Head of caudate nucleus (tissue), 42 donors: ENCODE data around the gene TSPAN17.

Experiments
- DNase-seq, 42 donors: peaks; one replicate each; pipeline versions ENCODE4 v3.0.0 to v3.0.0-alpha.2; 2020 to 2021; ENCODE audit warnings: mixed read lengths in 7 of 42
- intact Hi-C: fragments of 100-400 bp; cut with DNase I; formaldehyde crosslinking; loops from one replicate; pipeline ENCODE4 v1.15.0; 2022

Gene TSPAN17

DNA sequence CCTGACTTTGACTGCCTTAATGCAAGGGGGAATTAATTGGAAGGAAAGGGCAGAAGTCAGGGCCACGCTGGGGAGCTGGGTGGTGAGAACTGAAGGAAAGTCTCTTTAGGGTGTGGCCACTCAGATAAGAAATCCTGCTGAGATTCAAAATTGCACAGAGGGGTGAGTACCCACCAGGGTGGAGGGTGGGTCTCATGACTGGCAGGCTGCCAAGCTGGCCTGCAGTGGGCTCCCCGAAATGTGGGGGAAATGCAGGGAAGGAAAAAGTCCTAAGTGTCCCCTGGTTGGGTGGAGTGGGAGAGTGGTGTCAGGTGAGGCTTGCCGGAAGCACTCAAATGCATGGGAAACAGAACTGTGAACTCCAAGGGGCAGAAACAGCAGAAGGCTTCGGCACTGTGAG is 24.1 kb downstream of the TSPAN17 start:
- no peak for DNase-seq
- intact Hi-C loops = no loop called here

DNA sequence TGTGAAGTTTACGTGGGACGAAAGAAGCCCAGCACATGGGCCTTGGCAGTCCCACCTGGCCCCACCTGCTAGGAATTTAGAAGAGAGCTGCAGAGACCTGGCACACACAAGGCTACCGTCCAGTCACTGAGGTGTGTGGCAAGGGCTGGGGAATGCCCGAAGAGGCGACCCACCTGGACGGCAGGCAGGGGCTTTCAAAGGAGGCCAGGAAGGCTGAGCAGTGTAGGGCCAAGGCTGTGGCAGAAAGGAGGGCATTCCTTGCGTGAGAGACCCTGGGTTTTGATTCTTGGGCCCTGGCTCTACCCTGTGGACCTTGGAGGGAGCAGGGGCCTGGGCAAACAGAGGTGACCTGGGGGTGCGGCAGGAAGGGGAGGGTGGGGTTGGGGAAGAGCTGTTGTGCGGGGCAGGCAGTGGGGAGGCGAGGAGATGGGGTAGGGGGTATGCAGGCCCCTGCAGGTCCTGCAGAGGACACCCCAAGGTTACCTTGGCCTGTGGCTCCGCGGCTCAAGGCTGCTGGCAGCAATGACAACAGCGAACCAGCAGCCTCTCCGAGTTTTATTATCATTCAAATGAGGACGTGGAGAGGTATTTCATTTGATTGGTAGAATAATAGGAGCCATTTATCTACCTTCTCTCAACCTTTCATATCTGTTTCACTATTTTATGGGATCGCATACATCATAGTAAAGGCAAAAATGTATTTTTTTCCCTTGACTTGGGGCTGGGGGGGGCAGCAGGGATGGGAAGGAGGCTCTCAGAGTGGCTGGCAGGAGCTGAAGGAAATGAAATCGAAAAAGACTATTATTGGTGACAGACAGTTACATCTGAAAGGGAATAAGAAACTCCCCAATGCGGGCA is 24.8 kb downstream of the TSPAN17 start:
- intact Hi-C loops = no loop called here
- DNase-seq = no peak

DNA sequence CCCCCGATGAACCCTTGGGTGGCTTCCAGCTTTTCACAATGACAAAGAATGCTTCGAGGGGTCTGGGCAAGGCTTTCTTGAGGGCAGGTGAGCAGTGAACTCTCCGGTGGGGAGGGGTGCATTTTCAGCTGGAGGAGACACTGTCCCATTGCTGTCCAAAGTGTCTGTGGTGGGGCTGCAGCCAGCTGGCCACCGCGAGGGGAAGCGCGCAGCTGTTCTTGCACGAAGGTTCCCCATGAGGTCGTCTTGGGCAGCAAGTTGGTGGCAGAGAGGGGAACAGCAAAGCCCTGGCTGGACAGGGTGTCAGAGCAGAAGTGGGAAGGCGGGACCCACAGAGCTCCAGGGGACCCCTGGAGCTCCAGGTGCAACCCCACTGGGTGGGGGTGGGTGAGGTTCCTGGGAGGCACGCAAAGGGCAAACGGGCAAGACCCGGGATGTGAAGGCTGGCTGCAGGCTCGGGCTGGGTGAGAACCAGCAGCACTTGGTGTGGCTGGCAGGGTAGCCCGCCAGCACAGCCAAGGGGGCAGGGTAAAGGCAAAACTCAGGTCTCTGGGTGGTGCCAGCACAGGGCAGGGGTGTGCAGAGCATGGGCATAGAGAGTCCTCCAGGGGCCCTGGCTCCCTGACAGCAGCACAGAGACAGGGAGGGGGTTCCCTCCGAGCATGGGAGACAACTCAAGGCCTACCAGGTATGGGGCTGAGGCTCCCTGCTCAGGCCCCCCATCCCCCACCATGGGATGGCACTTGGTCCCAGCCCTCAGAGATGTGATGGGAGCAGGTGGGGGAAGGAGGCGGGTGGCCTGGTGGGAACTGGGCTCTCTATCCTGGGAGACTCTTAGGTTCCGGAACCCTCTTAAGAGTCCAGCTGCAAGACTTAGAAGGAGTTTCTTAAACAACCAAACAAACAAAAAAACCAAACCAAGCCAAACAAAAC is 26.6 kb downstream of the TSPAN17 start:
- DNase-seq = no peak
- intact Hi-C loops = no loop called here

DNA sequence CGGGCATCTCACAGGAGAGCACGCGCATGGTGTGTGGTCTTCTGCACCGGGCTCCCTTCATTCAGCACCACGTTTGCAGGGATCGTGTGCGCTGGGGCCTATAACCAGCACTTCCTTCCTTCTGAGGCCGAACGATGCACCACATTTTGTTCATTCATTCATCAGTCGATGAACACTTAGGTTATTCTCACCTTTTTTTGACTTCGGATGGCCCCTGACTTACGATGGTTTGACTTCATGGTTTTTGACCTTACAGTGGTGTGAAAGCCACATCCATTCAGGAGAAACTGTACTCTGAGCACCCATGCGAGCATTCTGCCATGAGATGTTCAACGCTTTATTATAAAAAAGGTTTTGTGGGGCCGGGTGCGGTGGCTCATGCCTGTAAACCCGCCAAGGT is 27.5 kb downstream of the TSPAN17 start:
- no peak for DNase-seq
- intact Hi-C loops = no loop called here

DNA sequence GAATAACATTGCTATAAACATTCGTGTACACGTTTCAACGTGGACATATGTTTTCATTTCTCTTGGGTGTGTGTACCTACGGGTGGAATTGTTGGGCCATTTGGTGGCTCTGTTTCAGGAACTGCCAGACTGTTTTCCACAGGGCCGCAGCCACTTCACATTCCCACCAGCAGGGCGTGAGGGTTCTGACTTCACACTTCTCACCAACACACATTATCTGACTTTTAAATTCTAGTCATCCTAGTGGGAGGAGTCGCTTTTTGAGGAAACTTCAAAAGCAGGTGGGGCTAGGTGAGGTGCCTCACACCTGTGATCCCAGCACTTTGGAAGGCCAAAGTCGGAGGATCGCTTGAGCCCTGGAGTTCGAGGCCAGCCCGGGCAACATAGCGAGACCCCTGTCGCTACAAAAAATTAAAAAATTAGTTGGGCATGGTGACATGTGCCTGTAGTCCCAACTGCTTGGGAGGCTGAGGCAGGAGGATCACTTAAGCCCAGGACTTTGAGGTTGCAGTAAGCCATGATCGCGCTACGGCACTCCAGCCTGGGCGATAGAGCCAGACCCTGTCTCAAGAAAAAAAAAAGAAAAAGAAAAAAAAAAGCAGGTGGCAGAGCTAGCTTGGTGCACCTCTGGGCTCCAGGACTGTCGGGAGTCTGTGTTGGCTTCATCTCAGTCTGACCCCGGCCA is 28.5 kb downstream of the TSPAN17 start:
- DNase-seq = no peak
- intact Hi-C loops = no loop called here

DNA sequence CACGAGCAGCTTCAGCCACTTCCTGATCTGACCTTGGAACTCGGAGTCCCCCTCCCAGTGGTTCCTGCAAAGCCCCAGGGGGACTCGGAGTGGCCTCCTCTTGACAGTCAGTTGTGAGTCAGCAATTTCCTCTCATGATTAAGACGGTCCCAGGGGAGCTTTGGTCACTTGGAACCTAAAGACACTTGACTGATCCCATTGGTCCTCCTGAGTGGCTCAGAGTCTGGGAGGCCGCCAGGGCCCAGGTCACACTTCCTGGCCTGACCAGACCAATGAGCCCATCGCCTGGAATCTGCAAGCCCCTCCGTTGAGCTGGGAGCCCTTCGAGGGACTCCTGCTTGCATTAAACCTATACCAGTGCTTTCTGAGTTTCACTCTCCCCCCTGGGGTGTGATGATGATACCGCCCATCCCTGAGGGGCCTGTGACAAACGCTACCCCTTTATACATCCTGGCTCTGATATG is 29.1 kb downstream of the TSPAN17 start:
- DNase-seq = no peak
- intact Hi-C loops = no loop called here

DNA sequence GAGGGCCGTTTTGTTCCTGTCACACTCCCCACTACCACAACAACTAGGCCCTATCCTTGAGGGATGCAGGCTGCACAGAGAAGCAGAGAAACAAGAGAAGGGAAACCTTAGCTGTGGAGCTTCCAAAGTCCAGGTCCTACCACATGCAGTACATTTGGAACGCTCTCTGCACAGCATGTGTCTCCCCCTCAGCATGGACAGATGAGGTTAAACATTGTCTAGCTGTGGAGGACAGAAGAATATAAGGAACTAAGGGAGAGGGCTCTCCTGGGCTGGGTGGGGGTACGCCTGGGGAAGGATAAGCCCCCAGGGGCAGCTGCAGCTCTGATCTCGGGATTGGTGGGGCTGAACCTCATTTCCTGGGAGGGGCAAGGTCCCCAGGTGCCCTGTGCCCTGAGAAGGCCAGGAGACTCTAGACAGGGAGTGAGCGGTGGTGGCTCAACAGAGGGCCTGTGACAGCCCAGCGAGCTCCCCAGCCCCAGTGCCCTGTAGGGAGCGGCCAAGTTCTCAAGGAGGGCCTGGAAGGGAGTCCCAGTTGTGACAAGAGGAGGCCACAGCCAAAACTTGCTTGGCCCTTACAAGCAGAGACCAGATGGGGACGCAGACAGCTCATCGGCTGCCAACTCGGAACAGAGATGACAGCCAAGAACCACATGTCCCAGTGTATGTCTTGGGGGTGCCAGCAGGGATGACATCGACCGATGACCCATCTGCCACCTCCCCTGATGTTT is 30.1 kb downstream of the TSPAN17 start:
- intact Hi-C loops = no loop called here
- no peak for DNase-seq

DNA sequence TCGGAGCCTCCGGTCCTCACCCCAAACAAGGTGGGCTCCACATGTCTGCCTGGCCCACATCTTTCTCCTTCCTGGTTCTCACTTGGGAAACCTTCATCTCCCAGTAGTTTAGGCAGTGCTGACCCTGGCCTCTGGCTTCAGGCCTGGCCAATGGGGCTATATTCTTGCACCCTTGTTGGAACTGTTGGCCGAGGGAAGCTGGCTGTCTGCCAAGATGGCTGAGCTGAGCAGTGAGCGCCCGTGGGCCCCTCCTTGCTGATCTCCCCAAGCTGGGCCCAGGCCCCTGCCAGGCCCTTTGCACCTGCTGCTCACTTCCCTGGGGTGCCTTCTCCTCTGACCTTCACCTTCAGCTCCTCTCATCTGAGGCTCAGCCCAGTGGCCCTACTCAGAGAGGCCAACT is 31.3 kb downstream of the TSPAN17 start:
- no peak for DNase-seq
- intact Hi-C loops = no loop called here

DNA sequence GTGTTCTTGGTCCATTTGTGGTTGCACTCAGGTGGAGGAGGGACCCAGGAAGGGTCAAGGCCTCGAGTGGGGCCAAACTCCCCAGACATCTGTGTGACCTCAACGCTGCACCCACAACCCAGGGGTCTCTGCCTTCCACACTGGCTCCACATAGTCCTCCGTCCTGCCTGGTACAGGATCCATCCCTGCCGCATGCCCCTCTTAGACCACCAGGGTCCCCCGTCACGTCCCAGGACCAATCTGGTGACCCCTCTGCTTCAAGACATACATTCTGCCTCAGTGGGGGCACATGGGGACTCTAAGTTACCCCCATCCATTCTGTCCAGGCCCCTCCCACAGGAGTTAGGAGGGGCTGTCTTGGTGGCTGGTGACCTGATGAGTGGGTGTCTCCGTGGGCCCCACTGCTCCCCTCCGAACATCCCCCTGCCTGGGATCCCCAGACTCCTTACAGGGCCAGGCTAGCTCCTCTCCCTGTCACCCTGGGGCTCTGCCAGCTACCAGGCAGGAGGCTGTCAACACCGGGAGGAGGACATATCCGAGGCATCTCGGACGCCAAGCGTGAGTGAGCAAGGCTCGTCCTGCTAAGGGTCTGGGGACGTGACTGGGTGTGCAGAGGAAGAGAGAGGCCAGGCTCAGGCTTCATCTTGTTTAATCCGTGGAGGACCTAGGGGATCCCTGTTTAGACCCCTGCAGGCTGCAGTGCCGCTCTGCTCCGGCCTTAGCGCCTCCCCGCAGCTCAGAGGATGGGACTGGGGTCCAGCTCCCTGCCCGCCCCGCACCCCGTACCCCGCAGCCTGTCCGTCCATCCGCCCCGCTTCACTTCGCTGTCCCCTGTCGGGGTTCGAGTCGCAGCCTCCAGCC is 32.3 kb downstream of the TSPAN17 start:
- intact Hi-C loops = no loop called here
- DNase-seq = no peak

DNA sequence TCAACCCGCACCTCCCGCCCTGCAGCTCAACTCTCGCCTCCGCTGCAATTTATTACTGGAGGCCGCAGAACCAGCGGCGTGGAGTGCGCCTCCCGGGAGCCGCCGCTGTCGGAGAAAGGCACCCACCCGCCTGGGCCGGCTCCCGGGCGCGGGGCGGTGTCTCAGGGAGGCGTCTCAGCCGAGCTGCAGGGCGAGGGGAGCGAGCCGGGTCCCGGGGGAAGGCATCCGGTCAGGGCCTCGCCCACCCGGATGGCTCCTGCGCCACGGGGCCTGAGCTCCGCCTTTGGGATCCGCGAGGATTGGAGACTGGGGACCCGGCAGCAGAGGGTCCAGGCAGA is 32.9 kb downstream of the TSPAN17 start:
- intact Hi-C loops = no loop called here

DNA sequence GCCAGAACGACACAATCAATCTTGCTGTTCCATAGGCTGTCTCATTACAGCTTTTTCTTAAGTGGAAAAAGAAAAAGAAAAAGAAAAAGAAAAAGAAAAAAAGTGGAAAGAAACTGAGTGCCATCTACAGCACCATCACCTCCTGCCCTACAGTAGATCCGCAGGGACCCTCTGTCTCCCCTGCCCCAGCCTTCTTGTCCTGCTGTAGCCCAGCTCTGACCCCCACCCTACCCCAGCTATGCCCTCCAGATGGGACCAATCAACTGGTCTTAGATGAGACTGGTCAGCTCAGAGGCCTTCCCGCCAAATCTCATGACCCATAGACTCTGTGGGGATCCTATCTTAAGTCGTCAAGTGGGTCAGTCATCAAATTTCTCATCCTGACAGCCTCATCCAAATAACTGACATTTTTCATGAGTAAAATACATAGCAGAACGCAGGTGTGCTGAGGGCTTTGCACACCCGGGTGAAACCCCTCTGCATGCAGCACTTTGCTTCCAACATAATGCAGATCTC is 34.8 kb downstream of the TSPAN17 start:
- DNase-seq = no peak
- intact Hi-C loops = no loop called here

More for the DNA sequence above, 32.9 kb downstream of the TSPAN17 start:
- DNase-seq = no peak

DNA sequence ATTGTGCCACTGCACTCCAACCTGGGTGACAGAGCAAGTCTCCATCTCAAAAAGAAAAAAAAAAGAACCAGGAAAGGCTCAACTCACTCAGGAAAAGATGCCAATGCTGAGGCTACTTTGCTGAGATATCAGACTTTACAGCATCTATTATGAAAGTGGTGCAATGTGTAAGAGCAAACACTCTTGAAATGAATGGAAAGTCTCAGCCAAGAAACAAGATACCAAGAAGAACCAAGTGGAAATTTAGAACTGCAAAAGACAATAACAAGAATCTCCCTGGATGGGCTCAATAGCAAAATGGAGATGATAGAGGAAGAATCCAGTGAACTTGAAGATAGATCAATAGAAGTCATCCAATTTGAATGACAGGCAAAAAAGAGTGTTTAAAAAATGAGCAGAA is 37.7 kb downstream of the TSPAN17 start:
- DNase-seq = no peak
- intact Hi-C loops = no loop called here

DNA sequence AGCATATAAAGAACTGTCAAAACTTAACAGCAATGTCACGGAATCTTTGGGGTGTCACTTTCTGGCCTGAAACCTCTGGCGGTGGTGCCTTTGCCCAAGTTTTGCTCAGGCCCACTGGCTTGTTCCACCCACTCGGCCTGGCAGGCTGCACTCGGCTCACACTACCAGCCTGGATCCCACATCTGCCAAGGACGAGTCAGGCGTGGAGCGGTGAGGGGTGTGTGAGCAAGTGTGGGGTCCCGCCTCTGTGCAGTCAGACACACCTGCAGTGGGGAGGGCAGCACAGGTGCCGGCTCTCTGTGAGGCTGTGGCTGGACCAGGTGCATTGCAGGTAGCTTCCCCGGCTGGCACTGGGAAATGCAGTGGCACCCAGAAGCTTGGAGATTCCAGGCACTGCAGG is 40.0 kb downstream of the TSPAN17 start:
- DNase-seq = no peak
- intact Hi-C loops = no loop called here

DNA sequence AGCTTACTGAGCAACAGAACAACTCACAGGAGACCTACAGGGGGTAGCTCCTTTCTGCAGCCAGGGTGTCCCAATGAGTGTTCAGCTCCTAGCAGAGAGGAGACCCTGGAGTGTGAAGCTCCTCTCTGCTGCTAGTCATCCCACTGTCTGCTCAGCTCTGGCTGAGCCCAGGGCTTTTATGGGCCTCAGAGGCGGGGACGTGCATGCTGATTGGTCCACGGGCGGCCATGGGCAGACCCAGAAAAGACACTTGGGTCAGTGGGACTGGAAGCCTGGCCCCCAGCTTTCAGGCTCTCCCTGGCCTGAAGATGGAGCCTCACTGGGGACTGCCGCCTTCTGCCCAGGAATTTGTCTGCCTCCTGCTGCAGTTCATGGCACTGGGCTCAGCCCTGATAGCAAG is 40.6 kb downstream of the TSPAN17 start:
- intact Hi-C loops = no loop called here
- DNase-seq = no peak

DNA sequence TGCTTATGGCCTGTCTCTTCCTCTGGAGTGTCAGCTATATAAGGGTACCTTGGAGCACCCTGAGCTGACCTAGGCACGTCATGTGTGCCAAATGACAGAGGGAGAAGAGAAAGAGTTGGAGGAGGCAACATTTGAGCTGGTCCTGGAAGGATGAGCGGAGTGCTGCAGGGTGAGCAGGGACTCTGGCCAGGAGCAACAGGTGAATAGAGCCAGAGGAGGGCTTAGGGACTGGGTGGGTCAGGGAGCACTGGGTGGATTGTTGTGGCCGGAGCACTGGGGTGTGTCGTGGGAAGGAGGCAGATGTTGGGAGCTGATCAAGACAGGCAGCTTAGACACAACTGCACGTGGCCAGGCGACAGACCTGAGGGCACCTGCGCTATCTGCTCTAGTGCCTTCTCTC is 43.6 kb downstream of the TSPAN17 start:
- intact Hi-C loops = no loop called here
- no peak for DNase-seq

DNA sequence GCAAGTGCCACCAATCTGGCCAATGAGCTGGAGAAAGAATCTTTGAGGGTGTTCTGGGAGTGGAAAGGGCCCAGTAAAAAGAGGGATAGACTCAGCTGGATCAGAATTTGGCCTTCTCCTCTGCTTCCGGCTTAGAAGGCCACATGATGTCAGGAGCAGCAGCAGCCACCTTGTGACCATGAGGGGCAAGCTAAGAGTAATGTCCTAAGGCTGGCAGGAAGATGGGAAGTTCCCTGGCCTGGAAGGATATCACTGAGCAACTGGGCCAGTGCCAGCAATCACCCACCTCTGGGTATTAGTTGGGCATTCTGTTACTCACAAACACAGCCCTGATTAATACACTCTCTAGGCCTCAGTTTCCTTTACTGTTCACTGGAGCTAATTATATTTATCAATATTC is 44.2 kb downstream of the TSPAN17 start:
- intact Hi-C loops = no loop called here
- no peak for DNase-seq

DNA sequence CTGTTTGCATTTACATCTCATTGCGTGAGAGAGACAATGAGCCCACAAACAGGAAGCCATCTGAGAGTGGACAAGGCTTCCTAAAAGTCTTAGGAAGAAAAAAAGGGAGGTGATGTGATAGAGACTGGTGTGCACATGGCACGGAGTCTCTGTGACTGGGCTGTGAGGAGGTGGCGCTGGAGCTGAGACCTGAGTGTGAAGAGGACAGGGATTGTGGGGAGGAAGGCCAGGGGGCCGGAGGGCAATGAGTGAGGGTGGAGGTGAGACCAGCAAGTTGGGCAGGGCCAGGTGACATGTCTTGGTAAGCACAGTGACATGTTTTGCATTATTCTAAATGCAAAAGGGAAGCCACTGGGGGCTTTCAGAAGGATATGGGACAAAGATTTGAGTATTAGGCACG is 45.0 kb downstream of the TSPAN17 start:
- intact Hi-C loops = no loop called here
- no peak for DNase-seq
